NCI-H1417 treated with DMSO at 0.1 percent for 48 hours (cell line): ENCODE measurements around the gene CCDC137.

Source experiments
- DNase-seq: peaks from one replicate; lab custom pipeline; 2025; lab: John Stamatoyannopoulos, UW

Gene CCDC137

DNA sequence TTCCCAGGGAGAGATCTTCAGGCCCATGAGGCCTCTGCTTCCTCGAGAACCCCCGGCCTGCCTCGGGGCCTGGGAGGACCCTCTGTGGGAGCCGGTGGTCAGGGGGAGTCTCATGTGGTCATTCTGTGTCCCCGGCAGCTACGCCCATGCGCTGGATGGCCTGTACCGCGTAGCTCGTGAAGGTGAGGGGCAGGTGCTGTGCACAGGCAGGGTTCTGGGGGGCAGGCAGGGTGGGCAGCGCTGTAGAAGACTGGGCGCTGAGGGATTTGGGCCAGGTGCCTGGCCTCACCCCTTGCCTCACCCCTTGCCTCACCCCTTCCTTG lies 50.1 kb downstream of the CCDC137 start:
- DNase-seq: no peak

DNA sequence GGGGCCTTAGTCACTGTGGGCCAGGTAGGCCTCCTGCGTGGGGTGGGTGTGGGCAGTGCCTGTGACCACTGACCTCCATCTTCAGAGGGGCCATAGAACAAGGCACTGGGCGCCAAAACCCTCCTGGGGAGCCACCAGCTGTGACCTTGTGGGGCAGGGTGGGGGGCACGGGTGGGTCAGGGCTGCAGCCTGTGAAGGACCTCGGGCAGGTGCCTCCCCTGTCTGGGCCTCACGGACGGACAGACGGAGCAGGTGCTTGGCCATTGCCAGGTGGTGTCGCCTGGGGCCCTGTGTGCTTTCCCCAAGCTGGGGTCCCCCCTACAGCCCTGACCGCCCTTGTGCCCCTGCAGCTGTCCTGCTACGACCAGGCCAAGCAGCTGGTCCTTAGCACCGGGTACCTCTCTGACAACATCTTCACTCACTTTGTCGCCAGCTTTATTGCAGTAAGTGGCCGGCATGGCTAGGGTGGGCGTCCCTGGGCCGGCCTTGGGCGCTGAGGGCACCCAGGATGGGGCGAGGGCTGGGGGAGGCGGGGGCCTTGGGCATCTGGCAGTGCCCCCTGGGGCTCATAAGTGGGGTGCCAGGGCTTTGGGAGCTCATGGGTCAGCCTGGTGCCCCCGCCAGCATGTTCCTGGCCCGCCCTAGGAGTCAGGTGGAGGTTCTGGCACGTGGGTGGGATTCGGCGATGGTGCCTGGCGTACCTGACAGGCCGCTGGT lies 50.7 kb downstream of the CCDC137 start:
- DNase-seq: no peak

DNA sequence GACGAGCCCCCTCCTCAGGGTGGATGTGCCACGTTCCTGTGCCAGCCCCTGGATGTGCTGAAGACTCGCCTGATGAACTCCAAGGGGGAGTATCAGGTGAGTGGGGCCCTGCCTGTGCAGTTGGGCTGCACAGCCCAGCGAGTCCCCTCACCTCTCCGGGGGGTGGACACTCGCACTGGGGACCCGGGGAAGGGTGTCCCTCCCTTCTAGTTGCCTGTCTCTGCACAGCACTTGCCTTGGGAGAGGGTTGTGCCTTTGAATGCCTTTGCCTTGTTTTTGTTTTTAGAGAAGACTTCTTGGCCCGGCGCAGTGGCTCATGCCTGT lies 51.2 kb downstream of the CCDC137 start:
- DNase-seq: no peak

DNA sequence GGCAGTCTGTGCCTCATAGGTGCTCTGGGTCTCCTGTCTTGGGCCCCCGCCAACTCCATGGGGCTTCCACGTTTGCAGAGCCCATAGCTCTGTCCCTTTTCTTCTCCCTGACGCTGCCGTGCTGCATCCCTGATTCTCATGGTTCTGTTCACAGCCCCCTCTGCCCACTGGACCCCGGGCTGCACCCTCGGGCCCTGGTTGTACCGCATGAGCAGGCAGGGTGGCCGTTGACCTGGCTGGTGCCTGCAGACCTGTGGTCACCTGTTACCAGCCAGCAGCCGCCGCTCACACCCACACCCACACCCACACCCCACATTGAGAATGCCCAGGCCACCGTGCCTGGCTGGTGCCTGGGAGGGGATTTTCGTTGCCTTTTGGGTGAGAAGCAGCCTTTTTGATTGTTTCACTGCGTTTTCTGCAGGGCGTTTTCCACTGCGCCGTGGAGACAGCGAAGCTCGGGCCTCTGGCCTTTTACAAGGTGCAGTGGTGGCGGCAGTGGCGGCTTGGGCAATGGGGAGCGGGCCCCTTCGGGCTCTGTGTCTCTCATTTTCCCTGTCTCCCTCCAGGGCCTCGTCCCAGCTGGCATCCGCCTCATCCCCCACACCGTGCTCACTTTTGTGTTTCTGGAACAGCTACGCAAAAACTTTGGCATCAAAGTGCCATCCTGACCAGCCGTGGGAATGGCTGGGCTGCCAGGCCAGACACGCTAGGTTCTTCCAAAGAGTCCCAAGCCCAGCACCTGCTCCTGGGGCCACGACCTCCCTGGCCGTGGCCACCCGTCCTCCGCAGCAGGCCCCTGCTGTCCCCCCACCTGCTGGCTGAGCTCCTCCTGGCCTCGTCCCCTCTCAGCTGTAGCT lies 53.1 kb downstream of the CCDC137 start:
- DNase-seq: no peak

DNA sequence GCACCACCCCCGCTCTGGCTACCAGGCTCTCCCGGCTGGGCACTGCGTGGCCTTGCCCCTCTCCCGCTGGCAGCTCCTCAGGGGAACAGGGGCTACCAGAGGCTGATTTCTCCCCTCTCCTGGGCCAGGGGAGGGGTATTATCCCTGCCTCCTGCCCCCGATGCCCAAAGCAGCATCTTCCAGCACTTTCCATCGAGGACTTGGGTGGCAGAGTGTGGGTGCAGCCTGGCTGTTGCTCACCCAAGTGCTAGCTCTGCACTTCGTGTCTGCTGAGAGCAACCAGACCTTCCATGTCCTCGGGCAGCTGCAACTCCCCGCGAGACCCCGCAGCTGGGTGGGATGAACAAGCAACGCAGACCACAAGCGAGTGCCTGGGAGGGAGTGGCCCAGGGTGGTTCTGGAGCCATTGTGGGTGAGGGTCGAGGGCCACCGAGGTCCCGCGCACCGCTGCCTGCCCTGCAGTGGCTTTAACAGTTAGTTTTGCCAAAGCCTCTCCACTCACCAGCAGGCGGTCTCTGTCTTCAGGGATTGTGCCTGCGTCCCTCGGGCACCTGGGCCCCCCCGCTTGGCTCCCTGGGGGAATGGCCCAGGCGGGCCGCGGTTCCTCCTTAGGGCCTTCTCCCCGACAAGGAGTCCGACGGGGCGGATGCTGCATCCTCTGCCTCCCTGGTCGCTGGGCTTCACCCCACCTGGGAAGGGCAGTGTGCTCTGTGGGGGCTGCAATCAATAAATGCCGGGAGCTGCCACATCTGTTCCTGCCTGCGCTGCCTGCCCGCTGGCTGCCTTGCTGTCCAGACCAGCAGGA lies 53.9 kb downstream of the CCDC137 start:
- DNase-seq: no peak

DNA sequence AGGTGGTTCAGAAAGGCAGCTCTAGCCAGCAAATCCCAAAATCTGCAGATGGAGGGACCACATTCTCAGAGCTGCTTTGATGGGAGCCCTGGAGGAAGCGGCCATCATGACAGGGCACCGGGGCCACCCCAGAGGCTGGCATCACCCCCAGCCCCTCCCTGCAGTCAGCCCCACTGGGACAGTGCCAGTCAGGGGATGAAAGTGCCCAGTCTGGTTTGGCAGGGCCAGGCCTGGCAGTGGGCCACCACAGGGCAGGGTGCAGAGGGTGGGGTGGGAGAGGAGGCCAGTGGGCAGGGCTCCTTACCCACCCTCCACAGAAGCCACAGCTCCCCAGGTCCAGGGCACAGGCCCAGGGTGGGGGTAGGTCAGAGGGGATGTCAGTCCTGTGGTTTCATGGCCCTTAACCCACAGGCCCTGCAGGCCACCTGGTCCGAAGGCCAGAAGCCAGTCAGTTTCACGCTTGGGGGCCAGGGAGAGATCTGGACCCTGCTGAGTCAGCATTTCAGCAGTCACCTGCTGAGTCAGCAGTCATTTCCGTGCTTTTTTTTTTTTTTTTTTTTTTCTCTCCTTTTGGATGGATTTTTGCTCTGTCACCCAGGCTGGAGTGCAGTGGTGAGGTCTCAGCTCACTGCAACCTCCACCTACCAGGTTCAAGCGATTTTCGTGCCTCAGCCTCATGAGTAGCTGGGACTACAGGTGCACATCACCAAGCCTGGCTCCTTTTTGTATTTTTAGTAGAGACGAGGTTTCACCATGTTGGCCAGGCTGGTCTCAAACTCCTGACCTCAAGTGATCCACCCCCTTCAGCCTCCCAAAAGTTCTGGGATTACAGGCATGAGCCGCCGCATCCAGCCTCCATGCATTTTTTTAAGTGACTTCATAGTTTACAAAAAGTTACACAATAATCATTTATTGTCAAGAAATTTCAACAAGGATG lies 55.9 kb downstream of the CCDC137 start:
- DNase-seq: no peak
